RWPE2 (cell line): Measurements from ENCODE around the gene HAND1.

Source experiments
- ATAC-seq: fragments of 200-7000 bp; cut with Tn5 transposase; 3 replicates; pipeline ENCODE4 v1.9.1; 2021; ENCODE audit warnings: low read depth
- DNase-seq: peaks from one replicate; pipeline ENCODE4 v3.0.0-alpha.2; 2020; ENCODE audit warnings: low spot score
- H3K27ac ChIP-seq: fragments of 450-650 bp; 2 replicates; pipeline ENCODE4 v1.5.1; 2017; ENCODE audit warnings: mild to moderate bottlenecking; ENCODE audit not compliant: poor library complexity, severe bottlenecking
- H3K27me3 ChIP-seq: fragments of 250-450 bp; sonication (Bioruptor Pico); 2 replicates; pipeline ENCODE4 v1.5.1; 2021; ENCODE audit warnings: mild to moderate bottlenecking, moderate library complexity; ENCODE audit not compliant: insufficient read depth, poor library complexity, severe bottlenecking
- H3K36me3 ChIP-seq: fragments of 250-450 bp; sonication (Bioruptor Pico); 2 replicates; pipeline ENCODE4 v1.5.1; 2020; ENCODE audit warnings: low read depth, mild to moderate bottlenecking, moderate library complexity
- H3K4me1 ChIP-seq: fragments of 250-450 bp; sonication (Bioruptor Pico); 2 replicates; pipeline ENCODE4 v1.5.1; 2021; ENCODE audit warnings: mild to moderate bottlenecking, moderate library complexity; ENCODE audit not compliant: insufficient read depth, poor library complexity, severe bottlenecking
- H3K4me3 ChIP-seq: fragments of 250-450 bp; sonication (Bioruptor Pico); 2 replicates; pipeline ENCODE4 v1.5.1; 2021; ENCODE audit warnings: mild to moderate bottlenecking, moderate library complexity; ENCODE audit not compliant: severe bottlenecking
- H3K9me3 ChIP-seq: fragments of 250-450 bp; sonication (Bioruptor Pico); 2 replicates; pipeline ENCODE4 v1.5.1; 2021; ENCODE audit warnings: mild to moderate bottlenecking, moderate library complexity; ENCODE audit not compliant: severe bottlenecking
- TF ChIP-seq, protein P1 (sequence below): fragments of 450-650 bp; IDR thresholded peaks from one replicate; pipeline ENCODE4 v1.5.1; 2017; ENCODE audit warnings: mild to moderate bottlenecking, moderate library complexity; ENCODE audit not compliant: poor library complexity, severe bottlenecking

Gene HAND1

DNA sequence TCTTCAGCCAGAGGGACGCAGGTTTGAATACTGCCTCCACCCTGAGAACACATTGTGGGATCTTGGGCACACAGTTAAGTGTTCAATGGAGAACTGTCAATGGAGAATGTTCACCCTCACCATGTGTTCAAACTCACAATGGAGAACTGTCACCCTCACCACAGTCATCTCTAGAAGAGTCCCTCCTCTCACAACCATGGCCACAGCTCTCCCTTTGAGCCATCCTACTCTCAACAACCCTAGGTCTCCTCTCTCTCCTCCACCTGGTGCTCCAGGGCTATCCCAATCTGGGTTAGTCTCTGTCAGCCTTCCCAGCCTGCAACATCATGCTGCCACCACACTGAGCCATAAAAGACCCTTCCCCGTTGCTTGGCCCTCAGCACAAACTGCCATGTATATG is 36.3 kb upstream of the HAND1 start:
- Histone ChIP-seq H3K27me3 (no peaks in the 10 kb centered on the region), H3K36me3 (no peaks in the 10 kb centered on the region), H3K4me3 (no peak overlapping the region), H3K27ac (no peak overlapping the region), H3K4me1 (no peaks in the 10 kb centered on the region), H3K9me3 (no peaks in the 10 kb centered on the region)
- DNase-seq (no peak), ATAC-seq (no peak)
- TF ChIP-seq, protein P1, sequence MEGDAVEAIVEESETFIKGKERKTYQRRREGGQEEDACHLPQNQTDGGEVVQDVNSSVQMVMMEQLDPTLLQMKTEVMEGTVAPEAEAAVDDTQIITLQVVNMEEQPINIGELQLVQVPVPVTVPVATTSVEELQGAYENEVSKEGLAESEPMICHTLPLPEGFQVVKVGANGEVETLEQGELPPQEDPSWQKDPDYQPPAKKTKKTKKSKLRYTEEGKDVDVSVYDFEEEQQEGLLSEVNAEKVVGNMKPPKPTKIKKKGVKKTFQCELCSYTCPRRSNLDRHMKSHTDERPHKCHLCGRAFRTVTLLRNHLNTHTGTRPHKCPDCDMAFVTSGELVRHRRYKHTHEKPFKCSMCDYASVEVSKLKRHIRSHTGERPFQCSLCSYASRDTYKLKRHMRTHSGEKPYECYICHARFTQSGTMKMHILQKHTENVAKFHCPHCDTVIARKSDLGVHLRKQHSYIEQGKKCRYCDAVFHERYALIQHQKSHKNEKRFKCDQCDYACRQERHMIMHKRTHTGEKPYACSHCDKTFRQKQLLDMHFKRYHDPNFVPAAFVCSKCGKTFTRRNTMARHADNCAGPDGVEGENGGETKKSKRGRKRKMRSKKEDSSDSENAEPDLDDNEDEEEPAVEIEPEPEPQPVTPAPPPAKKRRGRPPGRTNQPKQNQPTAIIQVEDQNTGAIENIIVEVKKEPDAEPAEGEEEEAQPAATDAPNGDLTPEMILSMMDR: no peak

DNA sequence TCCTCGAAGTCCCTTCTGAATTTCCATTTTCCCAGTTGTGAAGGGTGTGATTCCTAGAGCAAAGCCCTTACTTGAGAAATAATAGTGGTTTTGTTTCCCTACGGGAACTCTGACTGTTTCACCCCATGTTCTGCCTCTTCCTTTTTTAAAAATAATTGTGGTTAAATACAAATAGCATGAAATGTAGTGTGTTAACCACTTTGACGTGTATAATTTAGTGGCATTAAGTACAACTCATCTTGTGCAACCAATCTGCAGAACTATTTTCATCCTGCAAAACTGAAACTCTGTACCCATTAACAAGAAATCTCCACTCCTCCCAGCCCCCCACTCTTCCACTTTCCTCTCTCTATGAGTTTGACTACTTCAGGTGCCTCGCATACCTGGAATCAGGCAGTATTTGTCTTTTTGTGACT is 35.6 kb upstream of the HAND1 start:
- TF ChIP-seq, protein P1: no peak
- no peaks in the 10 kb centered on the region for H3K36me3 ChIP-seq
- no peaks in the 10 kb centered on the region for H3K4me1 ChIP-seq
- no peak for ATAC-seq
- no peak overlapping the region for H3K27ac ChIP-seq
- no peaks in the 10 kb centered on the region for H3K27me3 ChIP-seq
- H3K4me3 ChIP-seq: no peak overlapping the region
- H3K9me3 ChIP-seq: no peaks in the 10 kb centered on the region
- DNase-seq: no peak

DNA sequence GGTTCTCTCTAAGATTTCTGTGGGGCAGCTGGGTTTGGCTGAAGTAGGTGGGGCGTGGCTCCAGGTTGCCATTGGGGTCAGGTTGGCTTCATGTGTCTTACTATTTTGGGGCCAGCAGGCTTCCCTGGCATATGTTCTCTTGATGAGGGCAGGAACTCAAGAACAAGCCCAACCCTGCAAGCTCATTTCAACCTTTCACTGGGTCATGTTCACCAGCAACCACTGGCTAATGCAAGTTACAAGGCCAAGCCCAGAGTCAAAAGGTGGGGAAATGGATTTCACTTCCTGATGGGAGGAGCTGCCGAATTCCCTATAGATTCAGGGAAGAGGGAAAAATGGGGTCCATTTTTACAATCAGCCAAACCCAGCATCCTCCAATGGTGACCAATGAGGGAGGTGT is 34.0 kb upstream of the HAND1 start:
- DNase-seq: no peak
- H3K9me3 ChIP-seq: no peaks in the 10 kb centered on the region
- H3K27me3 ChIP-seq: no peaks in the 10 kb centered on the region
- TF ChIP-seq, protein P1: no peak
- H3K27ac ChIP-seq: no peak overlapping the region
- no peak overlapping the region for H3K4me3 ChIP-seq
- no peaks in the 10 kb centered on the region for H3K4me1 ChIP-seq
- H3K36me3 ChIP-seq: no peaks in the 10 kb centered on the region
- ATAC-seq: no peak

DNA sequence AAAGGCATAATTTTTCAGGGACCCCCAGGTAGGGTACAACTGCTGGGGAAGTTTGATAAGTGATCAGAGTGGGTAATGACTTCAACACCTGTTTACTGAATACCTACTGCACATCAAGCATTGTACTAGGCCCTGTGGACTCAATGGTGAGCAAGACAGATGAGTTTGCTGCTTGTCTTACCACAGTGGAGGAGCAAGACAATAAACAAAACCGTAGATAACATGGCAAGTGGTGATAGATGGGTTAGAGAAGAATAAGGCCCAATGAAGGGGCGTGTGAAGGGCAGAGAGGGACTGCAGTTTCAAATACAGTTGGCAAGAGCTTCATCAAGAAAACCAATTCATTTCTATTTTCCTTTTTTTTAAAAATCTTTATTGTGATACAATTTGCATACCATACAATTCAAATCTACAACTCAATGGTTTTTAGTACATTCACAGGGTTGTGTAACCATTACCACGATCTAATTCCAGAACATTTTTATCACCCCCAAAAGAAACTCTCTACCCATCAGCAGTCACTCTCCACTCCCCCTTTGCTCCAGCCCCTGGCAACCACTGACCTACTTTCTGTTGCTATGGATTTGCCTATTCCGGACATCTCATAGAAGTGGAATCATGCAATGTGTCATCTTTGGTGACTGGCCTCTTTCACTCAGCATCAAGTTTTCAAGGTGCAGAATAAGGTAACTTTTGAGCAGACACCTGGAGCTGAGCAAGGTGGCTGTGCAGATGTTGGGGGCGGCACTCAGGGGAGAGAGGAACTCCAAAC is 31.9 kb upstream of the HAND1 start:
- ATAC-seq: no peak
- TF ChIP-seq, protein P1: no peak
- no peak overlapping the region for H3K27ac ChIP-seq
- no peaks in the 10 kb centered on the region for H3K4me1 ChIP-seq
- H3K9me3 ChIP-seq: no peaks in the 10 kb centered on the region
- no peaks in the 10 kb centered on the region for H3K36me3 ChIP-seq
- no peaks in the 10 kb centered on the region for H3K27me3 ChIP-seq
- no peak overlapping the region for H3K4me3 ChIP-seq
- no peak for DNase-seq

DNA sequence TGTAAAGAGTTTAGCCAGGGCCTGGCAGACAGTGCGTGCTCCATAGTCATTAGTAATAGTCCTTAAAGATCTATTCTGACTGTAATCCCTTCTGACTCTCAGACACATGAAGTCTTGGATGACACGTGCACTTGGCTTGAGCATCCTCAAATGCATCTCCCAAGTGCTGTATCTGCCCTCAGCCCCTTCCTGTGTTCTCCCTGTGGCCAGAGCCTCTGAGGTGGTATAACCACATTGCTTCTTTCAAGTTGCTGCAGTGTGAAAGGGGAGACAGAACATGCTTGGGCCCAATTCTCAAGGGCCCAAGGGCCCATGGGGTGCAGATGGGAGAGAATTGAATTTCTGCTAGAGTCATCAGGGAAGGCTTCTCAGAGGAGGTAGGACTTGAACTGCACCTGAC is 30.1 kb upstream of the HAND1 start:
- Histone ChIP-seq H3K36me3 (no peaks in the 10 kb centered on the region), H3K27me3 (no peaks in the 10 kb centered on the region), H3K4me1 (no peaks in the 10 kb centered on the region), H3K27ac (no peak overlapping the region), H3K4me3 (no peak overlapping the region), H3K9me3 (no peaks in the 10 kb centered on the region)
- DNase-seq (no peak), ATAC-seq (no peak)
- TF ChIP-seq, protein P1: no peak
